ENCODE measurements around the gene SERPINA3. TPM values are rescaled to one million over a fixed set of nuclear protein-coding genes. Genes with fewer than 3 reads are reported as not detected.

The SERPINA3 gene
- total RNA-seq, 1 donor from 2014 or later, result 24.5 TPM

DNA sequence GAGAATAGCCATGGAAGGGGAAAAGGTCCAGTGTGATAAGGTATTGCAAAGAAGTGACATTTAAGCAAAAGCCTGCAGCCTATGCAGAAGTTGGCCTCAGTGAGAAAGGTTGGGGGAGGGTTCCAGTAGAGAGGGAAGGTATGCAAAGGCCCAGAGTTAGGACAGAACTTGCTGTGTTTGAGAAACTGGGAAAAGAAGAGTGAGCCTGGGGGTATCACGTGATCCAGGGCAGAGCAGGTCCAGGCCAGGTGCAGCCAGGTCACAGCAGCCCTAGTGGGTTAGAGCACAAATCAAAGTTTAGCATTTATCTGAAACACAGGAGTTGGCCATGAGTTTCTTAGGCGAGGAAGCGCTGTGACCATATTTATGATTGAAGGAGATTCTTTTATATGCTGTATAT is 29.3 kb upstream of the SERPINA3 start:
- DNase-seq (ENCODE audit: low spot score), result no peak
- intact Hi-C loops (cut with DNase I), result no loop called here

DNA sequence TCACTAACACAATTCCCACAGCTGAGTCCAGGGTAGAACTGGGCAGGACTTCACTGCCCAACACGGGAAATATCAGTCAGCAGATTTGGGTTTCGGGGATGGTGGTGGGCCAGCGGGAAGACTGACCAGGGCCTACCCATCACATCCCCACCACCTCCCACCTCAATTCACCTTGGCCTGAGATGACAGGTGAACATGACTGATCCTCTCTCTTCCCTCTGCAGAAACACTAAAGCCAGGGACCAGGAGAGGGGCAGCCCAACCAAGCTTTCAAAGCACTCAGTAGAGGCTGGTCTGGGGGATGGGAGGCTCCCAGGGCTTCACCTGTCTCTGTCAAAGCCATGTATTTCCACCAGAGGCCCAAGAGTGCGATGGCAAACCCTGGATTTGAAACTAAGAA is 28.6 kb upstream of the SERPINA3 start:
- DNase-seq (ENCODE audit: low spot score), result no peak
- intact Hi-C loops (cut with DNase I), result no loop called here

DNA sequence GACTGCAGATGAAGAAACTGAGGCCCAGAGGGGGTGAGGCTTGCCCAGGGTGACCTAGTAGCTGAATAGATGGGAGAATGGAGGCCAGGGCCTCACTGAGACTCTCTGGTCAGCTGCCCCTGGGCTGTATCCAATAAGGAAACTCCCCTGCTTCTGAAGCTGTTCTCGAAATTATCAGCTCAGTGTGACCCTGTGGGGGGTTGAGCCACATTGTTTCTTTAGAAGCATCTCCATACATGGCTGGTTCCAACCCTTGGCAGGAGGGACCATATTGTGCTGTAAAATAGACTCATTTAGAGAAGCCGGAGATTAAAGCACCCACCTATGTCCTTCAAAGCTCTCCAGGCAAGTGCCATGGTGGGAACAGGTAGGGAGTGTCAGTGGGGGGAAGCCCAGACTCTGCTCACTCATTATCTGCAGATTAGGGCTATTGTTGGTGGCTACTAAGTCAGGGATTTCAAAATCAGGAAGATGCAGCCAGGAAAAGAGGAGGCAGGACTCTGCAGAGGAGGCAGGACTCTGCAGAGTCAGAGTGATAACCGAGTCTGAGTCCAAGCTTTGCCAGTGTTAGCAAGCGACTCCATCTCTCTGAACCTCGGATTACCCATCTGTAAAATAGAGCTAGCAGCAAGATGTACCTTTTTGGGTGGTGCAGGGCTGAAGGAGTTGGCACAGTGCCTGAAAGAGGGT is 27.5 kb upstream of the SERPINA3 start:
- intact Hi-C loops (cut with DNase I), result no loop called here
- DNase-seq (ENCODE audit: low spot score), result no peak

DNA sequence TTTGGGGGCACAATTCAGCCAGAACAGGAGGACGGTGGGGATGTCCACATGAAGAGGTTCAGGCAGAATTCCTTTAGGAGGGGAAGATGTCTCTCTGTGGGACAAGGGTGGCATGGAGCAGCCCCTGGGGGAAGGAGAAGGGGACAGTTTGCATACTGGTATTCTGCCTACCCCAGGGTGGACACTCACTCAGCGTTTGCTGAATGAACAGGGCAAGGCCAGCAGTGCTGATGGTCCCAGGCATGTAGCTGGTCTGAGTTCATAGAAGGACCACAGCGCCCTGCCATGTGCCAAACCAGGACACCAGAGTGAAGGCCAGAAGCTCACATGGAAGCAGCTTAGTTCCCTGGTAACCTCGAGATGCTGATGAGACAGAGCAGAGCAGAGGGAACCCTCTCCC is 25.6 kb upstream of the SERPINA3 start:
- intact Hi-C loops (cut with DNase I), result no loop called here

DNA sequence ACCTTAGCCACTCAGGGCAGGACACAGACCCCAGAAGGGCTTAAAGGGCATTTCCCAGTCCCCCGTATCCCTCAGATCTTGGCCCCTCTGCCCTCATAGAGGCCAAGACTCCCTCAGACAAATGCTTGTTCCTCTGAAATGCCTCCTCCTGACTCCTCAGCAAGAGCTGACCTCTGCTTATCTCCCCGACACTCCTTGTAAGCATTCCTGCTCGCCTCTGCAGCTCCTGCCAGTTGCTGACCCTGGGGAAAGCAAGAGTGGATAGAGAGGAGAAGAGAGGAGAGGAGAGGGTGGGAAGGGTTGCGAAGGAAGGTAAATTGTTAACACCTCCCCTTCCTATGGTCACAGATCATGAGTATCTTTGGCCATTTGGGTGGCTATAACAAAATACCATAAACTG is 23.9 kb upstream of the SERPINA3 start:
- no peak for DNase-seq (ENCODE audit: low spot score)

More for the DNA sequence above, 25.6 kb upstream of the SERPINA3 start:
- no peak for DNase-seq (ENCODE audit: low spot score)

DNA sequence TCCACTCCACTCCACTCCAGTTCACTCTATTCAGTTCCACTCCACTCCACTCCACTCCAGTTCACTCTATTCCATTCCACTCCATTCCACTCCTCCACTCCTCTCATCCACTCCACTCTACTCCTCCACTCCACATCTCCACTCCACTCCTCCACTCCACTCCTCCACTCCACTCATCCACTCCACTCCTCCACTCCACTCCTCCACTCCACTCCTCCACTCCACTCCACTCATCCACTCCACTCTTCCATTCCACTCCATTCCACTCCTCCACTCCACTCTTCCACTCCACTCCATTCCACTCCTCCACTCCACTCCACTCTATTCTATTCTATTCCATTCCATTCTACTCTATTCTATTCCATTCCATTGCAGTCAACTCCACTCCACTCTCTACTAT is 21.1 kb upstream of the SERPINA3 start:
- no peak for DNase-seq (ENCODE audit: low spot score)
- intact Hi-C loops (cut with DNase I), result no loop called here

More for the DNA sequence above, 23.9 kb upstream of the SERPINA3 start:
- intact Hi-C loops (cut with DNase I), result no loop called here

DNA sequence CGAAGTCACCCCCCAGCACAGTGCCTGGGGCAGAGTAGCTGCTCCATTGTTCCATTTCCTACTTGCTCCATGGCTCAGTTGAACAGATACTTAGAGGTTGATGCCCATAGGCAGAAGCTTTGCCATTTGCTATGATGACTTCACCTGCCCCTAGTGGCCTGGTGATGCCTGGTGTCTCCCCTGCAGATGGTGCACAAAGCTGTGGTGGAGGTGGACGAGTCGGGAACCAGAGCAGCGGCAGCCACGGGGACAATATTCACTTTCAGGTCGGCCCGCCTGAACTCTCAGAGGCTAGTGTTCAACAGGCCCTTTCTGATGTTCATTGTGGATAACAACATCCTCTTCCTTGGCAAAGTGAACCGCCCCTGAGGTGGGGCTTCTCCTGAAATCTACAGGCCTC is 20.3 kb upstream of the SERPINA3 start:
- no peak for DNase-seq (ENCODE audit: low spot score)
- intact Hi-C loops (cut with DNase I), result no loop called here

DNA sequence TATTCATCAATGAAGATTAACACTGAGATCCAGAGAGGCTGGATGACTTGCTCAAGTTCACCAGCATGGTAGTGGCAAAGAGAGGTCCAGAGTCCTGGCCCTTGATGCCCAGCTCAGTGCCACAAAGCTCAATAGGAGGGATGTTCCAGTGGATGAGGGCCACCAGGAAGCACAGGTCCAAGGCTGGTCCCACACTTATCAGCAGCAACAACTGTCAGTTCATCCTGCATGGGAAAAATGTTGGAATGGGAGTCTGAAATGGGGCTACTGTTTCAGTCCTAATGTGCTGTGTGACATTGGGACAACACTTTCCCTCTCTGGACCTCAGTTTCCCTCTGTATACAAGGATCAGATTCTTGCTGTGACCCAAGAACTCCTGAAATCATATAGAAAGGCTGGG is 19.7 kb upstream of the SERPINA3 start:
- intact Hi-C loops (cut with DNase I), result no loop called here

DNA sequence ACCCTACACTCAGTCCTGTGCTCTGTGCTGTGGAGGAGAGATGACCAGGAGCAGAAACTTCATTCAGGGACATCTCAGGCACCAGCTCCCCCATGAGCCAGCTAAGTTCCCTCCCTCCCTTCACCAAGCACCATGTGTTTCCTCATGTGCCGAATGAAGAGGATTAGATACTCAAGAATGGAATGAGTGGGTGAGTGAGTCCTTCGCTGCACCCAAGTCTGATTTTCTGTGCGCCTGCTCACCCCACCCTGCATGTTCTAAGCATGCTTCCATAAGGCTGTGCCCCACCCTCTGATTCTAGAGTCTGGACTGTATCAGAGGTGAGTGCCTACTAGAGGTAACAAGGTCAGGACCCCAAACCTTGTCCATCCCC is 18.8 kb upstream of the SERPINA3 start:
- no peak for DNase-seq (ENCODE audit: low spot score)
- intact Hi-C loops (cut with DNase I), result no loop called here

More for the DNA sequence above, 19.7 kb upstream of the SERPINA3 start:
- no peak for DNase-seq (ENCODE audit: low spot score)

DNA sequence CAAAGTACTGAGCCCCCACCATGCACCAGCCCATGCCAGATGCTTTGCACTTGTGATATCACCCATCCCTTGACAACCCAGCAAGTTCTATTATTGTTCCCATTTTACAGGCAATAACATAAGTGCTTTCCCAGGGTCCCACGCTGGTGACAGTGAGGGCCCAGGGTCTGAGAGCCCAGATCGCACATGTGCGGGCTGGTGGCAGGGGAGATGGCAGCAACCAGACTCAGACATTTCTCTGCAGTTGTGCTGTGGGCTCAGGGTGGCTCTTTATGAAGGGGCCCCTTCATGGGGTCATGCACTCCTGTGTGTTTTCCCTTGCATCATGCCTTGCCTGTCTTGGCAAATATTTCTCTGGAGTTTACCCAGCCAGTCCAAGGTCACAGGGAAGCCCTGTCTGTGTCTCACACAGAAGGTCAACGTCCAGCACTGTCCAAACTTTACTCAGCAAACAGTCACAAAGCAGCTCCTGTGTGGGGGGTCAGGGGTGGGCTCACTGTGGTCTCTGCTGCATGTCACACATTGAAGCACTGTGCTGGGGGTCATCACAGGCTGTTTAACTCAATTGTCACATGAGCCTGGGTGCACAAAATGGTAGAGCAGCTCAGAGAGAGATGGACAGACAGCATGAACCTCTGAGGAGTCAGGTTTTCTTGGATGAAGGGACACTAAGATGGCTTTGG is 18.3 kb upstream of the SERPINA3 start:
- no peak for DNase-seq (ENCODE audit: low spot score)
- intact Hi-C loops (cut with DNase I), result no loop called here

DNA sequence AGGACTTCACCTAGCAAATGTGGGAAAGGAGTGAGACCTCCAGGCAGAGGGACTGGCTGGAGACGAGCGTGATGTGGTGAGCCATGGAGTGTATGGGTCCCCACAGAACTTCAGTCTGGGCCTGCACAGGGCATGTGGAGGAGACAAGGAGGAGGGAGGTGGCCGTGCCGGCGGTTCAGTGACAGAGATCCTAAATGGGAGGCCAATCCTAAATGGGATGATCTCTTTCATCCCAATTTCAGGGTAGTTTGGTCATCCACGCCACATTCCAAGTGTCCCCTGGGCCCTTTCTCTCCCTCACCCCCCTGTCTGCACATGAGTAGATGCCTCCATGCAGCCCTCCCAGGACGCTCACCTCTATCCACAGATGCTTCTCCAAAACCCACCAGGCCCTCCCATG is 17.8 kb upstream of the SERPINA3 start:
- intact Hi-C loops (cut with DNase I), result no loop called here
- DNase-seq (ENCODE audit: low spot score), result no peak

DNA sequence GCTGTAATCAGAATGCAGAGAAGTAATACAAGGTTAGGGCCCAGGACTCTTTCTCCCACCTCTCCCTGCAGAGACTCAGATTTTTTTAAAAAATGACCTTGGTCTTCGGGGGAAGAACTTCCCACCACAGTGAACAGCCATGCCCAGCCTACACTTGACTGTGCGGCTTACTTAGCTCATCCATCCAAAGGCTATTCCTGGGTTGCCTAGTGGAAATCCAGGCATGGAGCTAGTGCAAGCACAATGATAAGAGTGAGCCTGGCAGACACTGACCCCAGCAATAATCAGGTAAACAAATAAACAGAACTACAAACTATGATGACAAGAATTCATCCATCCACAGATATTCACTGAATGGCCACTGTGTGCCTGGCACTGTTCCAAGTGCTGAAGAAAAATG is 16.3 kb upstream of the SERPINA3 start:
- no peak for DNase-seq (ENCODE audit: low spot score)
- intact Hi-C loops (cut with DNase I), result no loop called here

DNA sequence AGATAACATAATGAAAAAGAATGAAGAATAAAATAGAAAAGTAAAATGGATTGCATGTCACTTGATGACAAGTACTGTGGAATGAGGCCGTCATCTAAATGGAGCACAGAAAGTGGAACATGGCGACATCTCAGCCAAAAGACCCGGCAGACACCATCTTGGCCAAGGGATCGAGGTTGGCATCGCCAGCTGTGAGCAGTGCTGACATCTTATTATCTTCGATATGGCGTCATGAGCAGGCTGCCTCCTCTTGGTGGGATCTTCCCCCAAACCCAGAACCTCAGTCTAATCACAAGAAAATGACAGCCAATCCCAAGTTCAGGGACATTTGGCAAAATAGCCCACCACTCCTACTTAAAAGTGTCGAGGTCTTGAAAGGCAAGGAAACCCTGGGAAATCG is 15.8 kb upstream of the SERPINA3 start:
- intact Hi-C loops (cut with DNase I), result no loop called here
- no peak for DNase-seq (ENCODE audit: low spot score)

DNA sequence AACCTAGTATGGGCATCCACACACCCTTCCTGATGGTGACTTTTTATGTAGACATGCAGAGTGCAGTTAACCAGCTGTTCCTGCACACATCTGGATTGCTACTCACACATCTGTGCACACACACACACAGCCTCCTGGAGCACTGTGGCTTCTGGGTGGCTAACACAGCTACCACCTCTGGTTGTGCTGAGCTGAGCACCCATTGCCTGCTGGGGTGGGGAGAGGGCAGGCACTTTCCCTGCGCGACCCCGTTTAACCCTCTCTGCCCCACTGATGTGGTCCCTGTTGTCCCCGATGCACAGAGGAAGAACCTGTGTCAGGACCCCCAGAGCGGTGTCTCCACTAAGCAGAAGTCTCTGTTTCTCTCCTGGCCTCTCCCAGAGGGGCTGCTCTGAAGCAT is 14.4 kb upstream of the SERPINA3 start:
- intact Hi-C loops (cut with DNase I), result no loop called here
- DNase-seq (ENCODE audit: low spot score), result no peak

DNA sequence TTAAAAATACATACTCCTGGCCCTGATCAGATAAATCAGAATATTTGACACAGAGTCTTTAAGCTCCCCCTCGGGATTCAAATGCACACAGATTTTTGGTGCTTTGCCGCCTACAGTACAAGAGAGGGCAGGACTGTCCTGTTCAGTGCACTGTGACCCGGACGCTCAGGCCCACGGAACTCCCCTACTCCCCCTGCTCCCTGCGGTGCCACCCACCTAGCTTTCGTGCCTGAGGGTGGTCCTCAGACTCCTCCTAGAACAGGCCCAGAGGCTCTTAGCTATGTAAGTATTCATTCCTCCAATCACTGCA is 13.7 kb upstream of the SERPINA3 start:
- intact Hi-C loops (cut with DNase I), result no loop called here
- no peak for DNase-seq (ENCODE audit: low spot score)

DNA sequence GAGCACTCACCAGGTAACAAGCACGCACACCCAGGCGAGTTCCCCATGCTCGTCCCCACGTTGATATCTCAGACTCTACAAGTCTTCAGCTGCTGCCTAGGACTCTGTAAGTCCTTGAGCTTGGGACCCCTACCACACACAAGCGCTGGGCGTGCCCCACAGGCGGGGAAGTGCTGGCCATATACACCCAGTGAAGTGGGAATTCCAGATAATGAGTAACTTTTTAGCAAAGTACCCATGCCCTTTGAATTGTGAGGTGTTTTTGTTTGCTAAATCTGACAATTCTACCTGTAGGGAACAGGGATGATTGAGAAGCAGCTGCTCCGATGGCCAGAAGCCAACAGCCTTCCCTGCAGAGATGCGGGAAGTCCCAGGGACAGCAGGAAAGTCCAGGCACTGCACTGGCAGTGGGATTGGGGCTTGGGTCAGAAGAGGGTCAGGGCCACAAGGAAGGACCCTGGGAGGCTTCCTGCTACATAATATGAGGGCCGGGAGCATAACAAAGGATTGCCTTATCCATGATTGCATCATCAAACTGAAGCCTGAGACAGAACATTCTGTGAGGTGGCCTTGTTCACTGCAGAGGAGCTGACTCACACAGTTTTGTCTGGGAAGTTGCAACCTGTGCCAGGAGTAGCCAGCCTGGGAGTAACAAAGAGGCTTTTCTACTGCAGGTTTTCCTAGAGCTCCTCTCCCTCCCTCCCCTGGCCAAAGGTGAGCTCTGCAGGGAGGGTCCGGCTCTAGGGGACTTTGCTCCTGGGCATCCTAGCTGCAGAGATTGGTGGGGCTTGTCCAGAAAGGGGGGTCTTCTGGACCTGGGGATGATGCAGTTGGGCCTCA is 13.2 kb upstream of the SERPINA3 start:
- intact Hi-C loops (cut with DNase I), result no loop called here
- DNase-seq (ENCODE audit: low spot score), result no peak

DNA sequence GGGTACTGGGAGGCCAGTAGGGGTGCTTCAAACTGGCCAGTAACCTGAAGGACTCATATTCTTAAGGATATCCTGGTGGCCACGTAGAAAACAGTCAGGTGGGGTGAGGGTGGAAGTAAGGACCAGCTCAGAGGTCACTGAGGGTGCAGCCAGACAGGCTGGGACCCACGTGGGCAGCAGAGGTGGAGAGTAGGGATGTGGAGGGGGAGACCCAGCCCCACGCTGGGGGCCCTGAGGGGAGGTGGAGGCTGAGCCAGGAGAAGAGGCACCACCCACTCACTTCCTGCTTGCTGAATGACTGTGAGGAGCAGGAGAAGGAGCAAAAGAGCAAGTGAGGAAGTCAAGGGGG is 12.6 kb upstream of the SERPINA3 start:
- intact Hi-C loops (cut with DNase I), result no loop called here
- DNase-seq (ENCODE audit: low spot score), result no peak

DNA sequence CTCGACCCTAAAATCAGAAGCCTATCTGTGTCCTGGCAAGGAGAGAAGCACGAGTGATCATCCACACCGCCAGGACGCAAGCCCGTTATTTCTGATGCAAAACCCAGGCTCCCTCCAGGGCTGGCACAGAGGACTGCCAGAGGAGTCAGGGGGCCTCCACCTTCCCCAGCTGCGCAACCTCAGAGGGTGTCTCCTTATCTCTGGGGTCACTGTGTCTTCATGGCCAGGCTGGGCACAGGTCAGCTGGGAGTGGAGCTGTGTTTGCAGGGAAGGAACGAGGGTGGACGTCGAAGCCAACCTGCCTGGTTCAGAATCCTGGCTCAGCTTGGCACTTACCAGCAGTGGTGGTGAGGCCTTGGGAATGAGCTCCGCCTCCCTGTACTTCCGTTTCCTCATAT is 12.0 kb upstream of the SERPINA3 start:
- intact Hi-C loops (cut with DNase I), result no loop called here
- no peak for DNase-seq (ENCODE audit: low spot score)

DNA sequence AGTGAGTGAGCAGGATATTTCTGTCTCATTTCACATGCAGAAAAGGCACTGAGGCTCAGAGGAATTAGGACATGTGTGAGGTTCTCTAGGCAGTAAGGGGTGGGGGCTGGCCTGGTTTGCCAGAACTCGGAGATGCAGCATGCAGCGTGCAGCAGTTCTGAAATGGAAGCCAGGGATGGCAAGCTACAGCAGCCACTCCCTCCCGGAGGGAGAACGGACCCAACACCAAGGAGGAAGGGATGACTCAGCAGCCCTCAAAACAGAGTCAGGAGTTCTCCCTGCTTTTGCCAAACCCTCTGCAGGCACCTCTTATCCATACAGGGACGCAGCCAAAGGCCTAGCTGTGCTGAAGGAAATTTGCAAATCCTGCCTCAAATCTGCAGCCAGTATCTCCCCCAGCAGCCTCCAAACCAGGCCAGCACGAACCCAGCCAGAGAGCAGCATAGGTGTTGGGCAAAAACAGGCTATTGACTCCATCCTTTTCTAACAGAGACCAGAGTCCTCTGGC is 10.3 kb upstream of the SERPINA3 start:
- intact Hi-C loops (cut with DNase I), result no loop called here
- DNase-seq (ENCODE audit: low spot score), result peak; percentile 82

DNA sequence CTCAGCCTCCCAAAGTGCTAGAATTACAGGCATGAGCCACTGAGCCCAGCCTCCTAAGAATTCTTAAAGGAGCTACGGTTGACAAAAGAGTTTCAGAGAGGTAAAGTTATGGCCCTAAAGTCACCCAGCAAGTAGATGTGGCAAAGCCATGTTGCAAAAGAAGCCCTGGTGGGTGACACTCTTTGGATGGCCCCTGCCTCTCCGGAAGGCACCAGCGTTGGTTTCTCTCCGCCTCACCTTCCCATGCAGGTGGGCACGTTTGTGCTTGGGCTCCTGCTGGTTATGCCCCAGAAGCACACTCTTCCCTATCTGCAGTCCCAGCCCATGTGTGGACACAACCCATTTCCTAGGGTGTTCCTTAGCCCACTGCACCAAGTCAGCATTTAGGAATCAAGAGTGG is 9.5 kb upstream of the SERPINA3 start:
- intact Hi-C loops (cut with DNase I), result no loop called here
- DNase-seq (ENCODE audit: low spot score), result no peak

DNA sequence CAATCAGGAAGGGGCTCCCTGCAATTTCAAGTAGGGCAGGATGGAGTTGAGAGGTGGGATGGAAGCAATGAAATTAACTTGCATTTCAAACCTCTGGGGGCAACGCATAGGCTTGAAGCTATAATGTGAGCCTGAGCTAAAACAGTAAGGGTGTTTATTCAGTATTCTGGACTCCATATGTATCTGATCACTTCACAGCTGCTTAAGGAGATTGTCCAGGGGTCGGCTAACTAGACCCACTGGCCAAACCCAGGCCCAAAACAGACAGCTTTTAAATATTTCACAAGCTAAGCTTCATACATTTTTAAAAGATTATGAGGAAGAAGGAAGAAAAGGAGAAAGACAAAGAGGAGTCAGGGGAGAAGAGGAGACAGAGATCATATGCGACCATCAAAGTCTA is 6.8 kb upstream of the SERPINA3 start:
- DNase-seq (ENCODE audit: low spot score), result no peak

More for the DNA sequence above, 6.8 kb upstream of the SERPINA3 start:
- intact Hi-C loops (cut with DNase I), result no loop called here
